GM18870 (cell line): ENCODE data around the gene MS4A10.
"Not testable (repeated sequence)": the region's sequence is repeated elsewhere in the genome, so short reads cannot be mapped to it uniquely, and the experiment has no call there.

Experiments used
- ATAC-seq: cut with Tn5 transposase; IDR thresholded peaks from one replicate; pipeline ENCODE4 v1.9.1; 2021; ENCODE audit warnings: moderate library complexity; ENCODE audit not compliant: unreplicated experiment

Gene MS4A10

GRCh38 chr11:60785136-60785535 lies at the start of gene MS4A10:
MS4A10 (plus strand) TSS chr11:60785333; CDS start chr11:60790336, 5,003 bp downstream.
- ATAC-seq: no peak

GRCh38 chr11:60739114-60739513 lies 46.0 kb upstream of the MS4A10 start:
- ATAC-seq: no peak

- ATAC-seq: no peak
Measured at GRCh38 chr11:60740573-60740972, 44.6 kb upstream of the MS4A10 start.

GRCh38 chr11:60741421-60741820 lies 43.7 kb upstream of the MS4A10 start:
- no peak for ATAC-seq

GRCh38 chr11:60743058-60743457 lies 42.1 kb upstream of the MS4A10 start:
- ATAC-seq: no peak

GRCh38 chr11:60744114-60744513 lies 41.0 kb upstream of the MS4A10 start:
- ATAC-seq: no peak

- no peak for ATAC-seq
Measured at GRCh38 chr11:60747359-60747873, 37.7 kb upstream of the MS4A10 start.

- no peak for ATAC-seq
Measured at GRCh38 chr11:60748225-60748624, 36.9 kb upstream of the MS4A10 start.

- ATAC-seq: no peak
Measured at GRCh38 chr11:60748821-60749220, 36.3 kb upstream of the MS4A10 start.

GRCh38 chr11:60750911-60751310 lies 34.2 kb upstream of the MS4A10 start:
- no peak for ATAC-seq

GRCh38 chr11:60753309-60753708 lies 31.8 kb upstream of the MS4A10 start:
- ATAC-seq: no peak

GRCh38 chr11:60754887-60755286 lies 30.2 kb upstream of the MS4A10 start:
- ATAC-seq: no peak

- ATAC-seq: no peak
Measured at GRCh38 chr11:60756307-60757032, 28.7 kb upstream of the MS4A10 start, which contains the start of gene MS4A15. MS4A15 (plus strand) TSS chr11:60756867; CDS start chr11:60763734, 6,867 bp downstream.

GRCh38 chr11:60757231-60757800 lies 27.8 kb upstream of the MS4A10 start:
- ATAC-seq: no peak

- ATAC-seq: not testable (repeated sequence)
Measured at GRCh38 chr11:60758671-60759070, 26.5 kb upstream of the MS4A10 start.

- not testable (repeated sequence) for ATAC-seq
Measured at GRCh38 chr11:60759438-60760225, 25.5 kb upstream of the MS4A10 start.

- peak; percentile 31 for ATAC-seq
Measured at GRCh38 chr11:60761436-60762190, 23.5 kb upstream of the MS4A10 start.

- ATAC-seq: peak; percentile 61
Measured at GRCh38 chr11:60762851-60763691, 22.1 kb upstream of the MS4A10 start.

GRCh38 chr11:60763692-60764369 lies 21.3 kb upstream of the MS4A10 start:
- ATAC-seq: peak; percentile 40
